ENCODE results near the gene PPP3CA.
"Not testable (repeated sequence)": the region's sequence is repeated elsewhere in the genome, so short reads cannot be mapped to it uniquely, and the experiment has no call there.

DNA sequence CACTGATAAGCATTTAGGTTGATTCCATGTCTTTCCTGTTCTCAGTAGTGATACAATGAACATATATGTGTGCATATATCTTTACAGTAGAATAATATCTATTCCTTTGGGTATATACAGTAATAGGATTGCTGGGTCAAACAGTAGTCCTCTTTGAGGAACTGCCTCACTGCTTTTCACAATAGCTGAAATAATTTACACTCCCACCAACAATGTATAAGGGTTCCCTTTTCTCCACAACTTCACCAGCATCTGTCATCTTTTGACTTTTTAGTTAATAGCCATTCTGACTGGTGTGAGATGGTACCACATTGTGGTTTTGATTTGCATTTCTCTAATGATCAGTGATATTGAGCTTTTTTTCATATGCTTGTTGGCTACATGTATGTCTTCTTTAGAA, 113.2 kb downstream of the PPP3CA start:
- TF ChIP-seq, protein P1, sequence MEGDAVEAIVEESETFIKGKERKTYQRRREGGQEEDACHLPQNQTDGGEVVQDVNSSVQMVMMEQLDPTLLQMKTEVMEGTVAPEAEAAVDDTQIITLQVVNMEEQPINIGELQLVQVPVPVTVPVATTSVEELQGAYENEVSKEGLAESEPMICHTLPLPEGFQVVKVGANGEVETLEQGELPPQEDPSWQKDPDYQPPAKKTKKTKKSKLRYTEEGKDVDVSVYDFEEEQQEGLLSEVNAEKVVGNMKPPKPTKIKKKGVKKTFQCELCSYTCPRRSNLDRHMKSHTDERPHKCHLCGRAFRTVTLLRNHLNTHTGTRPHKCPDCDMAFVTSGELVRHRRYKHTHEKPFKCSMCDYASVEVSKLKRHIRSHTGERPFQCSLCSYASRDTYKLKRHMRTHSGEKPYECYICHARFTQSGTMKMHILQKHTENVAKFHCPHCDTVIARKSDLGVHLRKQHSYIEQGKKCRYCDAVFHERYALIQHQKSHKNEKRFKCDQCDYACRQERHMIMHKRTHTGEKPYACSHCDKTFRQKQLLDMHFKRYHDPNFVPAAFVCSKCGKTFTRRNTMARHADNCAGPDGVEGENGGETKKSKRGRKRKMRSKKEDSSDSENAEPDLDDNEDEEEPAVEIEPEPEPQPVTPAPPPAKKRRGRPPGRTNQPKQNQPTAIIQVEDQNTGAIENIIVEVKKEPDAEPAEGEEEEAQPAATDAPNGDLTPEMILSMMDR (conservative IDR thresholded peaks at IDR 0.05; ENCODE audit: low read depth, low read length): not testable (repeated sequence)
- not testable (repeated sequence) for TF ChIP-seq EZH2 (IDR thresholded peaks at IDR 0.05; ENCODE audit: low read length, unreplicated experiment)
